OCI-M2 (cell line): ENCODE measurements around the gene ASTN2.
"Not testable (repeated sequence)": the region's sequence is repeated elsewhere in the genome, so short reads cannot be mapped to it uniquely, and the experiment has no call there.

Experiments
- DNase-seq: peaks from one replicate; lab custom pipeline; 2025; ENCODE audit not compliant: unreplicated experiment; lab: John Stamatoyannopoulos, UW

Gene ASTN2

DNA sequence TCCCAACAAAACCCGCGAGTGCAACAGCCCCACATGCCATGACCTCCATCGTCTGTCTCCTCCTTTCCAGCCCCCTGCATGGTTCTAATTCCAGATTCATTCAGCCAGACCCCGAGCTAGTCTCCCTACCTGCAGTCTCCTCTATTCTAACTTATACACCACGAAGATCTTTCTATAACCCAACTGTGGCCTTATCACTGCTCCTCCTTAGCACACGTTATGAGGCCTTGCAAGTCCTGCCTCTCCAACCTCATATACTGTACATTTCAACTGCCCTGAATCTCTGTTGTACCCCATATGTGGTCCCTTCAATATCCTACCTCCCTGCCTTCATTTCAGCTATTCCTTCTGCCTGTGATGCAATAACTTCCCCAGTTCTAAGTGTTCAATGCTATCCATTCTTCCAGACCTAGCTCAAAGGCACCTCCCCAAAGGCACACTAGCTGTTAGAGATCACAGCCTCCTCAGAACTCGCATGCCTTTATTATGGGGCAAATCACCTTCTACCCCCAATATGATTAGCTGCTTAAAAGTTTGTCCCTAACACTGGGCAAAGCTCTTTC lies 942.8 kb downstream of the ASTN2 start:
- no peak for DNase-seq

DNA sequence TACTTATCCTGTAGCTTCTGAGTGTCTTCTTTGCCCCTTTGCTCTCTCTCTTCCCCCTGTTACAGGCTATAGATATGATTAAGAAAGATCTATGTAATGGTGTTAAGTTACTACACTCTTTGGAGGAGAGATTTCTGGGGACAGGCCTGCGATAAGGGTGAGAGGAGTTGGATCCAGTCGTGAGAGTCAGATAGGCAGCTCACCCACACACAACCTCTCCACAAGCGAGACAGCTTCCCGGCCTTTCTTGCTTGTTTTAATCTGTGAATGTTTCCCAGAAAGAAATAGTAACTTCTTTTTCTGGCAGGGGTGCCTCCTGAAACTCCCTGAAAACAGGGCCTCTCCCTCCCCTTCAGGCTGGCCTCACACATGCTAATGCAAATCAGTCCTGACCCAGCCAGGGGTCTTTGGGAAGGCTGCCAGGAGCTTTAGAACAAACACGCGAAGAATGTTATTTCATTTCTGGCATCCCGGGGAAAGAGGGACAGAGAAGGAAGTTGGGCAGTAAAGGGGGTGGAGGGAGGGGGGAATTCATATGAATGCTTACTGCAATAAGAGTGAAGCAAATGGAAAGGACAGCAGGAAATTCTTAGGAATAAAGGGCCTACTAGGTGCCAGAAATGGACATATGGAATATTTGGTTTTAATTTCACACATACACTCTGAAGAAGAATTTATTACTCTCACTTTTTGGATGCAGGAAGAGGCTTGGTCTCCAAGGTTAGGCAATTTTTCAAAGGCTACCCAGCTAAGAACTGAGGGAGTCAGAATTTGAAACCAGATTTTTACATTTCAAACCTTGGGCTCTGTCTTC lies 943.6 kb downstream of the ASTN2 start:
- peak; percentile 40 for DNase-seq

DNA sequence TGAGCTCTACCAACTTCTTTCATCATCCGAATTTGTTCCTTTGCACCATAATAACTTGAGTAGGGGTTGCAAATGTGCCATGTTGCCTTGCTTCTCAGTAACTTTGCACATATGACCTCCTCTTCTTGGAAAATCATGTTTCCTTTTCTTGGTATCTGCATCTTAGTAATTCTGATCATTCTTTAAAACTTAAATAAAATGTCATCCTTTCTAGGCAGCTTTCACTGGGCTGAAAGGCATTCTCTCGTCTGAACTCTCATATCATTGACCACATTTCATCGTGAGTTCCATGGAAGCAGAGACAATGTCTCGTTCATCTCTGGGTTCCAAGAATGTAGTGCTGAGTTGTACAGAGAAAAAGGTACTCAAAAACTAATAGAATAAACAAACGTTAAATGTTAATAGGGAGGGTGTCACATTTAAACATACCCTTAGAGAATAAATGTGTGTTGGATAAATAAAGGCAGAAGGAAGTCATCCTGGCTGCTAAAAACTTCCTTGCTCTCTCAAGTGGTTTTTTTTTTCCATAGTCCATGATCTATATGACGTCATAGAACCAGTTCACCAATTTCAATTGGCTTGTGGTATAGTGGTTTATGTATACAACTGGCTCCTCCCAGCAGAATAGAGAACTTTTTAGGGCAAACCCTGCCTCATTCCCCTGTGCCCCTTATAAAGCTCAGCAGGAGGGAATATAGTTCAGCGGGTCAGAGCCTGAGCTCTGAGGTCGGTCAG lies 945.9 kb downstream of the ASTN2 start:
- no peak for DNase-seq

DNA sequence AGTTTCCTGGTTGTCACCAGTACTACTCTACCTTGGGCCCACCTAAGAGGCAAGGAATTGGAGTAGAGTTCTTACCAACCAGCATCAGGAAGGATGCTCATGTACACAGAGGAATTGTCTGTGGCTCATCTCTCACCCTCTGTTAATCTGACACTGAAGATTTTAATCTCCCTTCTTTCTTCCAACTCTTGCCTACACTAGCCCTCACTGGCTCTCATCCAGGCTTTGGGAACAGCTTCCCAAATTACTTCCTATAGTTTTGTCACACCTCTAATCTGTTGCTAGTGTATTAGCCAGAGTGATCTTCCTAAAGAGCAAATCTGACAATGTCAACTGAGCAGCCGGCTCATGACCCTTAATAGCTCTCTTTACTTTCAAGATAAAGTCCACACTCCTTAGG lies 946.5 kb downstream of the ASTN2 start:
- no peak for DNase-seq

DNA sequence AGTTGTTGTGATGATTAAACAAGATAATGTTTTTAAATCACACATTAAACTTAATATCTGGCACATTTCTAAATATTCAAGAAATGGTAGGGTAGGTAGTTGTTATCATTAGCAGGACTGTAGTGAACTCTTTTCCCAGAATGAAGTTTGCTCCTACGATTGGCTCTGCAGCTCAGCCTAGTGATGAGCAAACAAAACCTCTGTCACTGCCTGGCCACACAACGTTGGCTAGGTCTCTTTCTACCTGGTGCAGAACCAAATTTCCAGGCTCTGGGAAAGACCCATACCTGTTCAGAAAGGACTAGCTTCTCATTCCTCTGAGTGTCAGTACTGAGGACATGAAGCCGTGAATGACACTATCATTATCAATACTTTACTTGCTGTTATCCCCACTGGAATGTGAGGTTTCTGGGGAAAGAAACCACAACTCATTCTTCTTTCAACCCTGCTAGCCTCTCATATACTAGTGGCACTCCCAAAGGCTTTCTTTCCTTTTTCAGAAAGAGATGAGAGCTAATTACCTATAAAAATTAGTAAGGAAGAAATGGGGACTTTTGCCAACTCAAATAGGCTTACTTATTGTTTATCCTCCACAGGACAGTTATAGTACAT lies 947.0 kb downstream of the ASTN2 start:
- DNase-seq = no peak

DNA sequence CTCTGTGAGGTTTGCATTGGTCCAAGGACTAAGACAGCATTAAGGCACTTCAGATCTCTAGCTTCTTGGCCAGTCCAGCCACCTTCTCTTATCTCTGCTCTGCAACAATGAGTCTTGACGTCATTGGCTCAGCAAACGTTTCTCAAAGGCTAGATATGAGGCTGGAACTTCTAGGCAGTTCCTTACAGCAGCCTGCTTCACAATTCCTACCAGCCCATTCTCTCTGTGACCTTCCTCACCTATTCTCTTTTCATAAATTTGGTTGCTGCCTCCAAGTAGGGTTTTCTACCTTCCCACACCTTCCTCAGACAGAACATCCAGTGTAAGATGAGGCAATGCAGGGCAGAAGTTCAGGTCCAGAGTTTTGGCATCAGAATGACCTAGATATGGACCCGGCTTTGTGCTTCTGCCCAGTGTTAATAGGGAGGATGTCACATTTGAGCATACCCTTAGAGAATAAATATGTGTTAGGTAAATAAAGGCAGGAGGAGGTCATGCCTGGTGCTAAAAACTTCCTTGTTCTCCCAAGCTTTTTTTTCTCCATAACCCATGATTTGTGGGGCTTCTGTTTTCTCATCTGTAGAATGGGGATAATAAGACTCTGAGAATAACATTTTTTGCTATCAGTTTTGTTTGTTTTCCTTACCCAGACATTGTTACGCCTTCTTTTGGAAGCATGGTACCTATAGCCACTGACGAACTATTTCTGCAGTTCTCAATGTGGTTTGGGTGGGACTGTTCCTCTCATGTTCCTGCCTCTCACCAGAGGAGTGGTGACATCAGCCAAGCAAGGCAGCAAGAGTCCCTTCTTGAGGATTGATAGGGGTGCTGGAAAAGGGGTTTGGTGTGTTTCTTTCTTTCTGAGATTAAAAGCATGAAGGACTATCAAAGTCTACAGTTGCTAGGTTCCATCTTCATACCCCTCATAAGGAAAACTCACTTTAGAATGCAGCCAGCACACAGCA lies 948.3 kb downstream of the ASTN2 start:
- peak; percentile 24 for DNase-seq

DNA sequence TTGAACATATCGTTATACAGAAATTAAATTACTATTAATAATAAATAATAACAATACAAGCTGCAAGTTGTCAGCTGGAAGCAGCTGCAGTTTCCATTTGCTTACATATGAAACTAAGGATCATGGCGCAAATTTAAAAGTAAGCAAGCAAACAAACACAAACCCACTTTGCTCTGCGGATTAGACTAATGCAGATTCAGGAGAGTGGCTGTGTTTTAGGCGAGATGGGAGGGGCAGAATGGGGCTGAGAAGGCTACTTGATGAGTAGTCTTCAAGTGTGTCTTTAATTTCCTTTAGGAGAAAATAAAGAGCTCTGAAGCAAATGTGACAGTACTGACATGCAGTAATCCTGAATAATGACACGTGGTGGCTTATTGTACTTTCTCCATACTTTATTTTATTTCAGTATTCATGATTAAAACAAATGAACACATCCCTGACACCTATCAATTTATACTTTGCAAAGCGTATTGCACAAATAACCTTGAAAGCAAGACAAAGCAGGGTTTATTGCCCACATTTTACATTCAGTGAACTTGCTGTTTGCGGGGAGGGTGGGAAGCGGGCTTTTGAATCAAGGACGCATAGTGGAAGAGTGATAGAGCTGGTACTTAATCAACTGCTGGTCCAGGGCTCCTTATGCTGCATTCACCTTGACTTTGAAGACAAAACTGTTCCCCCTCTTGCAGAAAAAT lies 949.1 kb downstream of the ASTN2 start:
- DNase-seq = no peak

DNA sequence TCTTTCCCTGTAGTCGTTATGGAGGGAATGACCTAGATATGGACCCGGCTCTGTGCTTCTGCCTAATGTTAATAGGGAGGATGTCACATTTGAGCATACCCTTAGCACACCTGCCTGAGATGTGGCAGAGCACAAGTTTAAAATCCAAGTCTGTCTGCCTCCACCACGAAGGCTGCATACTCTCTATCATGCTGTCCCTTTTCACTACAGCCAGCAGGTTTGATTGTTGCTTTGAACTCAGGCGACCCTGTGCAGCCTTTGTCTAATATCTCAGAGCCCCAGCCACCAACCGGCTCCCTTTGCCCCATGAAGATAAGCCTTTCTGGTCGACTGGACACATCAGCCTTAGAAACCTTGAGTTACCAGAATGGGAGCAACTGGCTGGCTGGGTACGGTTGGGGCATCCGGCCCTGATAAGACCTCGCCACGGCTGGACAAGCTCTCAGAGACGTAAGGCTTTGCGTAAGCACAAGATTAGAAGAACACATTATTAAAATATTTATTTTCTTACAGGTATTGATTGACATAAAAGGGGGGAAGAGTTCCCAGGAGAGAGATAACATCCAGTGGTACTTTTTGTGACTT lies 949.8 kb downstream of the ASTN2 start:
- peak; percentile 60 for DNase-seq

DNA sequence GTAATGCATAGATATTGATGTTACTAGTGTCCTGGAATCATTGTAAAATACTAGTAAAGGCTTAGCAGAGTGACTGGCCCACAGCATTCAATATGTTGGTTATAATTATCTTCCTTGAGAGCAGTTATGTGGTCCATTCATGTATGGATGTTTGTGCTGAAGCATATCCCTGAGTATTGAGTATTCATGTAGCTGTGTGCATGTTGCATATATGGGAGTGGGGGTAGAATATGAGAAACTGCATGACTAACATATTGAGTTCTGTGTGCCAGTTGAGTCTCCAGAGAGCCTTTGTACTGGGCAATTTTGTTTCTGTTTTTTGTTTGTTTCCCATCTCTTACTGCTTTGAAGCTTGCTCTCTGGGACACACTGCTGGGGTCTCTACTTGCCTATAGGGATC lies 950.4 kb downstream of the ASTN2 start:
- no peak for DNase-seq

DNA sequence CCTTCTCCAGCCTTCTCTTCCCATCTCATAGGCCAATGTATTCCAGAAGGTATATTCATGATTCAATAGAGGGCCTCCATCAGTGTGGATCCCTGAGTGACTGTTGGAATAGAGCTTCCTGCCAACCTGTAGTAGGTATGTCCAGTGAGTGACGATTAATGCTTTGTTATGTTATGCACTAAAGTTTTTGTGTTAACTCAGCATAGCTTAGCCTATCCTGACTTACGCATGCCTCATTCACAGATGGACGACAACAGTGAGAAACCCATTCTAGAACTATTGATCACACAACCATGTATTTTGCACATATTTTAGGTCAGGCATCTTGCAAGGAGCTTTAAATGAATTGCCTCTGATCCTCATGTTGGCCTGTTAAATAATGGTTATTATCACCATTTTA lies 953.2 kb downstream of the ASTN2 start:
- no peak for DNase-seq

DNA sequence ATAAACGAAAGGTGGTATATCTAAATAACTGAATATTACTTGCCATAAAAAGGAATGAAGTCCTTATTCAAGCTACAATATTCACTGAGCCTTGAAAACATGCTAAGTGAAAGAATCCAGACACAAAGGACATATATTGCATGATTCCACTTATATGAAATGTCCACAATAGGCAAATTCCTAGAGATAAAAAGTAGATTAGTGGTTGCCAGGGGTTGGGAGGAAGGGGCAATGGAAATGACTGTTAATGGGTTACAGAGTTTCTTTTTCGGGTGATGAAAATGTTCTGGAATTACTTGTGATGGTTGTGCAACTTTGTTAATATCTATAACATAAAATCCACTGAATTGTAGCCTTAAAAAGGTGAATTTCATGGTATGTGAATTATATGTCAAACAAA lies 954.8 kb downstream of the ASTN2 start:
- DNase-seq = no peak

DNA sequence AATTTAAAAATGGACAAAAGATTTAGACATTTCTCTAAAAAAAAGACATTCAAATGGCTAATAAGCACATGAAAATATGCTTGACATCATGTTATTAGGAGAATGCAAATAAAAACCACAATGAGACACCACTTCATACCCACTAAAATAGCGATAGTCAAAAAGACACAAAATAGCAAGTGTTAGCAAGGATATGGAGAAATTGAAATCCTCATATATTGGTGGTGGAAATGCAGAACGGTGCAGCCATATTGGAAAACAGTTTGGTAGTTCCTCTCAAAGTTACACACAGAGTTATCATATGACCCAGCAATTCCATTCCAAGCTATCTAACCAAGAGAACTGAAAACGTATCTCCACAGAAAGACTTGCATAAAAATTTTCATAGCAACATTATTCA lies 955.3 kb downstream of the ASTN2 start:
- no peak for DNase-seq

DNA sequence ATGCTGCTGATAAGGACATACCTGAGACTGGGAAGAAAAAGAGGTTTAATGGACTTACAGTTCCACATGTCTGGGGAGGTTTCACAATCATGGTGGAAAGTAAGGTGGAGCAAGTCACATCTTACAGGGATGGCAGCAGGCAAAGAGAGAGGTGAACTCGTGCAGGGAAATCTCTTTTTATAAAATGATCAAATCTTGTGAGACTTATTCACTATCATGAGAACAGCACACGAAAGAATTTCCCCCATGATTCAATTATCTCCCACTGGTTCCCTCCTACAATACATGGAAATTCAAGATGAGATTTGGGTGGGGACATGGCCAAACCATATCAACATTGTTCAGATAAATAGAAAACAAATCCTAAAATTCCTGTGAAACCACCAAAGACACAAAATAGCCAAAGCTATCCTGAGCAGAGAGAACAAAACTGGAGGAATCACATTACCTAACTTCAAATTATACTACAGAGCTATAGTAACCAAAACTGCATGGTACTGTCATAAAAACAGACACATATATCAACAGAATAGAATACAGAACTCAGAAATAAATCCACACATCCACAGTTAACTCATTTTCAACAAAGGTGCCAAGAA lies 958.3 kb downstream of the ASTN2 start:
- no peak for DNase-seq

DNA sequence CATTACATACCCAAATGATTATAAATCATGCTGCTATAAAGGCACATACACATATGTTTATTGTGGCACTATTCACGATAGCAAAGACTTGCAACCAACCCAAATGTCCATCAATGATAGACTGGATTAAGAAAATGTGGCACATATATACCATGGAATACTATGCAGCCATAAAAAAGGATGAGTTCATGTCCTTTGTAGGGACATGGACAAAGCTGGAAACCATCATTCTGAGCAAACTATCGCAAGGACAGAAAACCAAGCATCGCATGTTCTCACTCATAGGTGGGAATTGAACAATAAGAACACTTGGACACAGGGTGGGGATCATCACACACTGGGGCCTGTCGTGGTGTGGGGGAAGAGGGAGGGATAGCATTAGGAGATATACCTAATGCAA lies 960.3 kb downstream of the ASTN2 start:
- not testable (repeated sequence) for DNase-seq

DNA sequence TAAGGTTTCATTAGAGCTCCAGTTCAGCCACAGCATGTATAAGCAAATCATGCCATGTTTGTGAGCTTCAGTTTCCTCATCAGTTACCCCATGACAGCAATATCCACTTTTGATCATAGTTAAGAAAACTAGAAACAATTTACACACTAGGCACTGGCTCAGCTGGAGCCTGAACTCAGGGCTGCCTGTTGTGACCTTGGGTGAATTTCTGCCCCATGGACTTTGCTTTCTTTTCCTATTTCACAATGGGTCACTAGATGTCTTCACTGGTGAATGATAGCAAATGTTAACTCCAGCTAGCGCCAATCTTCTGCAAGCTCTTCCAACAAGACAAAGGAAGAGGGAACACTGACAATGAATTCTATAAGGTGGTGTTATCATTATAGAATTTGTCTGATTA lies 961.1 kb downstream of the ASTN2 start:
- DNase-seq = no peak

DNA sequence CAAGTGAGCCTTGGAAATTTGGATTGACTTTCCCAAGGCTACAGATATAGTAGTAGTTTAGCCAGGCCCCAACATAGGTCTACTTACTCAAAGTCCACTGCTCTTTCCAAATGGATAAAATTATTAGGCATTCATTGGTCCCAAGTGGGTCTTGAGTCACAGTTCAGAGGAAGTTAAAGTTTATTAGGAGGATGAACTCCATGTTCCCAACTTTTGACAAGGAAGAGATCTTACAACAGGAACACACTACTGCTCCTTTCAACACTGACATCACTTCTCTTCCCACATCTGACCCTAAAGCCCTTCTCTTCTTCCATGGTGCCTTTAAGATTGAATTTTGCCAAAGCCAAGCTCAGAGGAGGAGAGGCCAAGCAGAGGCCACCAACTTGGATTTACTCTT lies 962.2 kb downstream of the ASTN2 start:
- no peak for DNase-seq

DNA sequence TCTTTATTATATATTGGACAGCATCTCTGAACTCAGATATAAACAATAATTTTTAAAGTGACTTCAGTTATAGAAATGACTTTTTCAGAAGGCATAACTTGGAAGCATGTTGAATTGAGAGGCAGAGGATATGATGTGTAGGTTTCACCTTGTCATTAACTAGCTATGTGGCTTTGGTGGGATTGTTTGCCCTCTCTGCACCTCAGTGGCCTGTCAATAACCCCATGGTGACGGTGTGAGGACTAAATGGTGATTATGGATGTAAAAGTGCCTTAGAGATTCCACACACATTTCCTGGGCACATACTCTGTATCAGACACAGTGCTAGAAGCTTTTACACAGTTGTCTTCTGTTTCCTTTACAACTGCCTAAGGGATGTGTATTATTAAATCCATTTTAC lies 962.6 kb downstream of the ASTN2 start:
- DNase-seq = no peak

DNA sequence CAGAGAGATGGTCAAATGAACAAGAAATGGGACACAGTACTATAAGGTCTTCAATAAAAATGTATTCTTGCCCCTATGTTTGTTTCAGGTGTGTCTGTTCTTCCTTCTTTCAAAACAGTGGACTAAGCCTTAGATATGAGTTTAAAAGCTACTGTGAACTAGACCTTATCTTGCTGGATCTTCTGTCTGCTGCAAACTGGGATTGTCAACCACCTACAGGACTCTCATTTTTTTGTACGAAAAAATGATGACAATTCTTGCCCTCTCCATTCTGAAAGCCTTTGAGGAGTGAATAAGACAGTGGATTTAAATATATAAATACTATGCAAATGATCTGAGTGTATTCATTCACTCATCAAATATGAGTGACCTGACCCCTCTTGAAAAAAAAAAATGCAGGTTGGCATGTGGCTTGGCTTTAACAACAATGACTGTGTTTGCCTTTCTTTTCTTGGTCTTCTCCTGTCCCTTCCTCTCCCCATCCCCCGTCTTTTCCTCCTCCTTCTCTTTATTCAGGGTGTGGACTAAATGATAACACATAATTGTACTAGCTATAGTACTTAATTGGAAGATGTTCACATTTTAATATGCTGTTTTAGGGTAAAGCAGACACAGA lies 963.2 kb downstream of the ASTN2 start:
- DNase-seq = no peak
